ENCODE data around the gene WNK2.
"Not testable (repeated sequence)": the region's sequence is repeated elsewhere in the genome, so short reads cannot be mapped to it uniquely, and the experiment has no call there.

WNK2 gene

DNA sequence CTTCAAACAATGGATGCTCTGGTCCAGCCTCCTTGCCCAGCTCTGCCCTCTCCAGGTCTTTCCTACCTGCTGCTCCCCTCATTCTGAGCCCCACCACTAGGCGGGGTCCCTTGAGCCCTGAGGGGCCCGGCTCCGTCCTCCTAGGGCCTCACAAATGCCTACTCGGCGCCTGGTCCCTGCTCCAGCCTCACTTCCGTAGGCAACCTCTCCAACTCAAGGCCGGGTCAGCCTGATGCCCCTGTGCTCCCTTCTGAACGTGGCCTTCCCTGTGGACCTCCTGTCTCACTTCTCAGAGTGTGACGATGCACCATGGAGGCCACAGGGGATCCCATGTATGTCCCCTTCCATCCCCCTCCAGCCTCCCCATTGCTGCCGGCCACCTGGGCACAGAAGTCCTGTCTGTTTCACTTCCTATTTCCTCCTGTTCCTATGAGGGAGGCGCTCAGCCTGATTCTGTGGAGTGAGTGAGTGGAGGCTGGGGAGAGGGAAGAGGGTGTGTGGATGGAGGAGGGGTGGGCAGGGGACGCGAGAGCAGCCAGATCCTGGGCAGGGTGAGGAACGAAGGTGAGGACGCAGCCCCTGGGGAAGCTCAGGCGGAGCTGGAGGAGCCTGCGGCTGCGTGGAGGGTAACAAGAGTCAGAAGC lies 140.4 kb downstream of the WNK2 start:
- DNase-seq (ENCODE audit: low read depth in 2 of 2, low spot score in 1 of 2): no peak

DNA sequence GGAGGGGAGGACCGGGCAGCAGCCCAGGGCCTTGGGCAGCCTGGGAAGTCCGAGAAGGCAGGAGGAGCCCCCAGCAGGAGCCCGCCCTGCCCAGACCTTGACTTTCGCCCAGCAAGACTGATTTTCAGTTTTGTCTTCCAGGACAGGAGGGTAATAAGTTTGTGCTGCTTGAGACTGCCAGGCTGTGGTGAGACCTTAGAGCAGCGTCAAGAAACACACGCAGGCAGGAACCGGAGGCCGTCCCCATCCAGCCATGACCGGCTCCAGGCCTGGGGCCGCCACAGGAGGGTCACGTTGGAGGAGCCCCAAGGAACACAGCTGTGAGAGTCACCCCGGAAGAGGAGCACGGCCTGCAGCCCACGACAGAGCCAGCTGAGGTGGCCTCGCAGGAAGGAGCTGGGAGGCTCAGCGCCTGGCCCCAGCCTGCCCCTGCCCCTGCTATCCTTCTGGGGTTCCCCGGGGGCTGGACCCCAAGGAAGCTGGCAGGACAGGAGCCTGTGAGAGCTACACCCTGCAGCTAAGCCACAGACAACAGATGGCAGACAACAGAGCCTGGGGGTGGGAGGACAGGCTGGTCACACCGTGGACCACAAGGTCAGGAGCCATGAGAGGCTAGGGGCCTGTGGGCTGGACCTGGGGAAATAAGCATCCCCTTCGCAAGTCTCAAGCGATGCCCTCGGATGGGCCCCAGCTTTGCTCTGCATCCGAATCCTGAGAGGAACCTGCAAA lies 141.5 kb downstream of the WNK2 start:
- no peak for DNase-seq (ENCODE audit: low read depth in 2 of 2, low spot score in 1 of 2)

GRCh38 chr9:93326056-93326455 lies 142.1 kb downstream of the WNK2 start:
- no peak for DNase-seq (ENCODE audit: low read depth in 2 of 2, low spot score in 1 of 2)

DNA sequence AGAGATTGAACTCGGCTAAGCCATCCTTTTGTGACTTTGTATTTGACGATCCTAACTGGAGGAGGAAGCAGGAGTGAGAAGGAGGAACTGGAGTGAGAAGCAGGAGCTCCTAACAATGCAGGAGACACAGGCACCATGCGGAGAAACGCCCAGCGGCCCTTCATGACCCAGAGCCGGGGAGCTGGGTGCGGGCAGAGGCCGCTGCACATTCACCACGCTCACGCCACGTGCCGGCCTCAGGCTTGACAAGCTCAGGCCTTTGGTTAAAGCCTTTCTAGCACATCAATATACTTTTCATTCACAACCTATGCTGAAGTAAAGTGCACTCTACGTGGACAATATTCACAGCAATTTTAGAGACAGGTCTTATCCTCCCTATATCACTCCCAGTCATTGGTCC lies 142.7 kb downstream of the WNK2 start:
- DNase-seq (ENCODE audit: low read depth in 2 of 2, low spot score in 1 of 2): no peak

GRCh38 chr9:93329629-93330280 lies 145.8 kb downstream of the WNK2 start:
- no peak for DNase-seq (ENCODE audit: low read depth in 2 of 2, low spot score in 1 of 2)

DNA sequence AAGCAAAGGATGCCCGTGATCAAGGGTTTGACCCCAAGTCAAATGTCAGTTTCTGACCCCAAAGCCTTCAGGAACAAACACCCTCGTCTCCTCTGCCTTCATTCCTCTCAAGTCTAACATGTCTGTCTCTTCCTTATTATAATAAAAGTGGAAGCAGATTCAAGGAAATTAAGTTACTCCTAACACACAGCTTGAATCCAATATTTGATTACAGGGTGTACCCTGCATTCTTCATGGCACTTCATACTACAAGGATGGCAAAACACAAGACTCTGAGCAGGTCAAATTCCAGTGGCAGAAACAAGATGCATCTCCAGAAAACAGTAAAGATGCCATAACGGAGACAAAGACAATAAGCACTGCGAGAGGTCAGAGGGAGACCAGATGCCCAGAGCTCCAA lies 148.4 kb downstream of the WNK2 start:
- no peak for DNase-seq (ENCODE audit: low read depth in 2 of 2, low spot score in 1 of 2)

- DNase-seq (ENCODE audit: low read depth in 2 of 2, low spot score in 1 of 2): no peak
Measured at GRCh38 chr9:93336720-93337119, 152.8 kb downstream of the WNK2 start.

- DNase-seq (ENCODE audit: low read depth in 2 of 2, low spot score in 1 of 2): not testable (repeated sequence)
Measured at GRCh38 chr9:93338196-93338595, 154.3 kb downstream of the WNK2 start.

DNA sequence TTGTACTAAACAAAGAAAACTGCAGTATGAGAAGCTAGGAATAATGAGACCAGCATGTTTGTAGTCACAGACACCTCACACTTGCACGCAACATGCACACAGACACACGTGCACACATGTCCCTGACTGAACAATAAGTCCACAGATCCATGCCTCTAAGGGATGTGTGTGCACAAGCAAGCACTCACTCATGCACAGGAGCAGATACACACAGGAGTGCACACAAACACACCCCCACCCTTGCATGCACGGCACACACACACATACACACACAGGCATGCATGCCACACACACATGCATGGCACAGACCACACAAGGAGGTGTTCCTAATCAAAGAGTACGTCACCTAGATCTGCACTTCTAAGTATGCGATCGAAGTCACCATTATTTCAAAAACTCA lies 156.2 kb downstream of the WNK2 start:
- no peak for DNase-seq (ENCODE audit: low read depth in 2 of 2, low spot score in 1 of 2)

DNA sequence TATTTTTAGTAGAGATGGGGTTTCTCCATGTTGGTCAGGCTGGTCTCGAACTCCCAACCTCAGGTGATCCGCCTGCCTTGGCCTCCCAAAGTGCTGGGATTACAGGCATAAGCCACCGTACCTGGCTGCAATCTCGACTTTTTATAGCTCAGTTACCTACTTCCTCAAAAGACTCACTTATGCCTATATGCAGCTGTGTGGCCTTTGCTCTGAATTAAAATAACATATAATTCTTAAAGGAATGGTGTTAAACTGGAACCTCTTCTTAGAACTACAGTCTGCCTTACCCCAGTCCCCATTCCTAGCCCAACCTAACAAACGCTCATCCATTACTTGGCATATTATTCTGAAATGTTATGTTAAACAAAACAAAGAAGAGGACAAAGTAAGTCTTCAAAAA lies 157.9 kb downstream of the WNK2 start:
- not testable (repeated sequence) for DNase-seq (ENCODE audit: low read depth in 2 of 2, low spot score in 1 of 2)

- DNase-seq (ENCODE audit: low read depth in 2 of 2, low spot score in 1 of 2): not testable (repeated sequence)
Measured at GRCh38 chr9:93342428-93342827, 158.5 kb downstream of the WNK2 start.

GRCh38 chr9:93343663-93344062 lies 159.7 kb downstream of the WNK2 start:
- DNase-seq (ENCODE audit: low read depth in 2 of 2, low spot score in 1 of 2): no peak

GRCh38 chr9:93345643-93346230 lies 161.8 kb downstream of the WNK2 start:
- DNase-seq (ENCODE audit: low read depth in 2 of 2, low spot score in 1 of 2): no peak

DNA sequence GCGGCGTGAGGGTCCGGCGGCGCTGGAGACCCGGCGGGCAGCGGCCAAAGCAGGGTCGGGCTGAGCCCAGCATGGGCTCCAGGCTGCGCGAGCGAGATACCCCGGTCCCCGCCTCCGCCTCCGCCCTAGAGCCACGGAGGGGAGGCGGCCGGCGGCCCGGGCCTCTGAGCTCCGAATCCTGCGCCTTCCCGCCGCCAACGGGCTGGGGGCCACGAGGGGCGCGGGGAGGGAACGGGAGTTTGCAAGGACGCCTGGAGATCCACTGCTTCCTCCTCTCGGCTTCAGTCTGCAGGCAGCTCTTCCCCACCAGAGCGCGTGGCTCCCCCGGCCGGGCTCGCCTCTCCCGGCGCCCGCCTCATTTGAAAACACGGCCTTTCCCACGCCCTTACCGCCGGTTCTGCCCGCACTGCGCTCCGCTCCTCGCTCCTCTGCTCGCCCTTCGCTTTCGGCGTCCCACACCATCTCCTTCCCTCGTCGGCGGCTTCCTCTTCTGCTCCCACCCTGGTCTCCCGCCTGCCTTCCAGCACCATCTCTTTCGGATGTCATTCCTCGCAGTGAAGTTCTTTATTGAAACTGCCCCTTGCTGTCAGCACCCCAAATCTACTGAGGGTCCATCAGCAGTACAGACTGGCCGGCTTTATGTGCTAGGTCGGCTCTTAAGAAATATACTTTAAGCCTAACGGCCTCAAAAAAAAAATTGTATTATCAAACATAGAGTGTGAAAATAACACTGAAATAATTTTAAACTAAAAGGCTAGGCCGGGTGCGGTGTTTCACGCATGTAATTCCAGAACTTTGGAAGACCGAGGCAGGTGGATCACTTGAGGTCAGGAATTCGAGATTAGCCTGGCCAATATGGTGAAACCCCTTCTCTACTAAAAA lies 162.5 kb downstream of the WNK2 start:
- no peak for DNase-seq (ENCODE audit: low read depth in 2 of 2, low spot score in 1 of 2)

DNA sequence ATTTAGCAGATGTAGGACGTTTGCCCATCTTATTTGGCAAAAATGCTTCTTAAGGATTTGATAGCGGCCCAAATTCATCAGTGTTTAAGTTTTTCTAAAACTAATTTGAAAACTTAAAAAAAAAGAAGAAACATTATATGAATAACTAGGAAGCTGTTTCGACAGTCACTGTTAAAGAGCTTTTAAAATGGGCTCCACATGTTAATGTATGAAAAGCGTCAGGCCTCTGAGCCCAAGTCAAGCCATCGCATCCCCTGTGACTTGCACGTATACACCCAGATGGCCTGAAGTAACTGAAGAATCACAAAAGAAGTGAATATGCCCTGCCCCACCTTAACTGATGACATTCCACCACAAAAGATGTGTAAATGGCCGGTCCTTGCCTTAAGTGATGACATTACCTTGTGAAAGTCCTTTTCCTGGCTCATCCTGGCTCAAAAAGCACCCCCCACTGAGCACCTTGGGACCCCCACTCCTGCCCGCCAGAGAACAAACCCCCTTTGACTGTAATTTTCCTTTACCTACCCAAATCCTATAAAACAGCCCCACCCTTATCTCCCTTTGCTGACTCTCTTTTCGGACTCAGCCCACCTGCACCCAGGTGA lies 163.5 kb downstream of the WNK2 start:
- DNase-seq (ENCODE audit: low read depth in 2 of 2, low spot score in 1 of 2): not testable (repeated sequence)

- DNase-seq (ENCODE audit: low read depth in 2 of 2, low spot score in 1 of 2): not testable (repeated sequence)
Measured at GRCh38 chr9:93353413-93354310, 169.7 kb downstream of the WNK2 start.

DNA sequence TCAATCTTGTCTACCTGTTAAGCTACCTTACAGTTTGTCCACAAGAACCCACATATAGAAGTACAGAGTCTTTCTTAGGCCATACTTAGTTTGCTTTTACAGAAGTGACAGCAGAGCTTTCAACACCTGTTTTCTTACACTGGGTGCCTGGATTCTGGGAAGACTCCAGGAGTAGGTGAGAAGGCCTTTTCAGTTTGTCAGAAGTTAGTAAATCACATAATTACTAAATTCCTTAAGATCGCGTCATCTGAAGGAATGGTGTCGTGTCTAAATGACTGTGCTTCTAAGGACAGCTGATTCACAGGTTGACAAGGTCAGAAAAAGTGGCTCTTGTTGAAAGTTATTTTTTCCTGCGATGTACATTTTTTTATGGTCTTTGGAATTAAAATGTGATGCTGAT lies 170.5 kb downstream of the WNK2 start:
- DNase-seq (ENCODE audit: low read depth in 2 of 2, low spot score in 1 of 2): no peak

DNA sequence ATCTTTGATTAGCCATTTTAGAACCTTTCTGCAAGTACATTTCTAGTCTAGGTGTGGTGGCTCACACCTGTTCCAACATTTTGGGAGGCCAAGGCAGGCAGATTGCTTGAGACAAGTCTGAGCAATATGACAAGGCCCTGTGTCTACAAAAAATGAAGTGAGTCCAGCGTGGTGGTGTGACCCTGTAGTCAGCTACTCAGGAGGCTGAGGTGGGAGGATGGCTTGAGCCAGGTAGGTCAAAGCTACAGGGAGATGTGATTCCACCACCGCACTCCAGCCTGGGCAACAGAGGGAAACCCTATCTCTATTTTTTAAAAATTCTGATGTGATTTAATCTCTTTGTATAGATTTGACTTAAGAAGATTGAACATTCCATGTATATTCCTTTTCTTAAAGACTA lies 171.9 kb downstream of the WNK2 start:
- DNase-seq (ENCODE audit: low read depth in 2 of 2, low spot score in 1 of 2): no peak

DNA sequence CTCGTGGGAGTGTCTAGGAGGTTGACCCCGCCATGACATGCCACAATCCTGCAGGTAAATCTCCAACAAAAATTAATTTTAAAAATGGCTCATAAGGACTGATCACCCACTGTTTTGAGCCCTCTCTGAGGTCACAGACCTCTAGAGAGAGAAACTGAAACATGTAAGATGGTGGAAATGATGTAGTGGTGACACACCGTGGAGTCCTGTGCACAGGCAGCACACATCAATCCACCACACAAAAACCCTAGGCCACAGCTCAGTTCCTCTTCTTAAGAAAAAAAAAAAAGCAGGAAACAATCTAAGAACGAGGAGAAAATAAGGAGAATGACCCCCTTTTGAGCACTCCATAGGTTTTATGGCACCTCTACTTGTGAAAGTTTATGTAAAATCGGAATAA lies 173.7 kb downstream of the WNK2 start:
- no peak for DNase-seq (ENCODE audit: low read depth in 2 of 2, low spot score in 1 of 2)

DNA sequence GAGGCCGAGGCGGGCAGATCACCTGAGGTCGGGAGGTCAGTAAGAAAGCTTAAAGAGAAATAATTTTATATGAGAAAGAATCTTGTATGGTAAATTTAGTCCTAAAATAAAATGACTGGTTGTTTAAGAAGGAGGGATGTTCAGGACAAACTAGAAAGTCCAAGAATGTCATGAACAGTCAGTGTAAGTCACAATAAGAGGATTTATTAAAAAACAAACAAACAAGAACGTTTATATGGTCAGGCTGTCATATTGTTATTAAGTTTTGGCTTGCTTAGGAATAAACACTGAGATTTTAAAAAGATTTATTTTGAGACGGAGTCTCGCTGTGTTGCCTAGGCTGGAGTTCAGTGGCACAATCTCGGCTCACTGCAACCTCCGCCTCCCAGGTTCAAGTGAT lies 176.0 kb downstream of the WNK2 start:
- DNase-seq (ENCODE audit: low read depth in 2 of 2, low spot score in 1 of 2): not testable (repeated sequence)
